Testis (tissue), 2 donors: ENCODE data around the gene CCNL1.

Experiments
- POLR2A ChIP-seq: fragments of 450-650 bp; IDR thresholded peaks from one replicate; pipeline ENCODE4 v1.6.1; 2017; ENCODE audit warnings: antibody characterized with exemption, mild to moderate bottlenecking, moderate library complexity
- TF ChIP-seq, protein P1 (sequence below), 3 experiments: fragments of 450-650 bp in 2 of 3; fragments of 200-600 bp in 1 of 3; sonication (generic) in 1 of 3; IDR thresholded peaks; one replicate each; pipeline ENCODE4 v1.5.1; 2016 to 2019; ENCODE audit warnings: antibody characterized with exemption in 3 of 3, mild to moderate bottlenecking in 2 of 3, moderate library complexity in 1 of 3

DNA sequence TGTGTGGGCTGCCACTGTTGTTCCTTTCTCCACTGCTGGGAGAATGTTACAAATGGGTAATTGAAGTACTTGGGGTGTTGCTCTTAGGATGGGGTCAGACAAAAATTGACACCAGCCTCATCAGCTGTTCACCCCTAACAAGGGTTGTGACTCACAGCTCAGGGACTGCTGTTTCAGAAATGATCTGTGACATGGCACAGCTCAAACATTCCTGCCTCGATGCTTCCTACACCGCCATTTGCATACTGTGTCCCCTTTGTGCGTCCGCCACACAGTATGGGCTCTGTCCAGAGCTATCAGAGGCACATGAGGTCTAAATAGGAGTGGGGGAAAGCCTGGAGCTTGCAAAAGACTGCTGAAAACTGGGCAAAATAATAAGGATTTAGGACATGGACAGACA lies 43.9 kb downstream of the CCNL1 start:
- no peak for TF ChIP-seq POLR2A
- TF ChIP-seq, protein P1, sequence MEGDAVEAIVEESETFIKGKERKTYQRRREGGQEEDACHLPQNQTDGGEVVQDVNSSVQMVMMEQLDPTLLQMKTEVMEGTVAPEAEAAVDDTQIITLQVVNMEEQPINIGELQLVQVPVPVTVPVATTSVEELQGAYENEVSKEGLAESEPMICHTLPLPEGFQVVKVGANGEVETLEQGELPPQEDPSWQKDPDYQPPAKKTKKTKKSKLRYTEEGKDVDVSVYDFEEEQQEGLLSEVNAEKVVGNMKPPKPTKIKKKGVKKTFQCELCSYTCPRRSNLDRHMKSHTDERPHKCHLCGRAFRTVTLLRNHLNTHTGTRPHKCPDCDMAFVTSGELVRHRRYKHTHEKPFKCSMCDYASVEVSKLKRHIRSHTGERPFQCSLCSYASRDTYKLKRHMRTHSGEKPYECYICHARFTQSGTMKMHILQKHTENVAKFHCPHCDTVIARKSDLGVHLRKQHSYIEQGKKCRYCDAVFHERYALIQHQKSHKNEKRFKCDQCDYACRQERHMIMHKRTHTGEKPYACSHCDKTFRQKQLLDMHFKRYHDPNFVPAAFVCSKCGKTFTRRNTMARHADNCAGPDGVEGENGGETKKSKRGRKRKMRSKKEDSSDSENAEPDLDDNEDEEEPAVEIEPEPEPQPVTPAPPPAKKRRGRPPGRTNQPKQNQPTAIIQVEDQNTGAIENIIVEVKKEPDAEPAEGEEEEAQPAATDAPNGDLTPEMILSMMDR (IDR thresholded peaks at IDR 0.05): no peak
